ENCODE data around the gene KCNAB2.

Gene KCNAB2

GRCh38 chr1:6099787-6100765 lies 54.4 kb downstream of the KCNAB2 start:
- no peak overlapping the region for H3K4me3 ChIP-seq (ENCODE audit: low read depth, low read length)
- peak; percentile 6 for DNase-seq (ENCODE audit: low read depth)
- TF ChIP-seq, protein P1, sequence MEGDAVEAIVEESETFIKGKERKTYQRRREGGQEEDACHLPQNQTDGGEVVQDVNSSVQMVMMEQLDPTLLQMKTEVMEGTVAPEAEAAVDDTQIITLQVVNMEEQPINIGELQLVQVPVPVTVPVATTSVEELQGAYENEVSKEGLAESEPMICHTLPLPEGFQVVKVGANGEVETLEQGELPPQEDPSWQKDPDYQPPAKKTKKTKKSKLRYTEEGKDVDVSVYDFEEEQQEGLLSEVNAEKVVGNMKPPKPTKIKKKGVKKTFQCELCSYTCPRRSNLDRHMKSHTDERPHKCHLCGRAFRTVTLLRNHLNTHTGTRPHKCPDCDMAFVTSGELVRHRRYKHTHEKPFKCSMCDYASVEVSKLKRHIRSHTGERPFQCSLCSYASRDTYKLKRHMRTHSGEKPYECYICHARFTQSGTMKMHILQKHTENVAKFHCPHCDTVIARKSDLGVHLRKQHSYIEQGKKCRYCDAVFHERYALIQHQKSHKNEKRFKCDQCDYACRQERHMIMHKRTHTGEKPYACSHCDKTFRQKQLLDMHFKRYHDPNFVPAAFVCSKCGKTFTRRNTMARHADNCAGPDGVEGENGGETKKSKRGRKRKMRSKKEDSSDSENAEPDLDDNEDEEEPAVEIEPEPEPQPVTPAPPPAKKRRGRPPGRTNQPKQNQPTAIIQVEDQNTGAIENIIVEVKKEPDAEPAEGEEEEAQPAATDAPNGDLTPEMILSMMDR (conservative IDR thresholded peaks at IDR 0.05; ENCODE audit: low read depth, low read length), result peak; percentile 19

- H3K4me3 ChIP-seq (ENCODE audit: low read depth, low read length), result no peak overlapping the region
- TF ChIP-seq, protein P1 (conservative IDR thresholded peaks at IDR 0.05; ENCODE audit: low read depth, low read length), result no peak
- no peak for DNase-seq (ENCODE audit: low read depth)
Observed at GRCh38 chr1:6100861-6101783, 55.4 kb downstream of the KCNAB2 start.

DNA sequence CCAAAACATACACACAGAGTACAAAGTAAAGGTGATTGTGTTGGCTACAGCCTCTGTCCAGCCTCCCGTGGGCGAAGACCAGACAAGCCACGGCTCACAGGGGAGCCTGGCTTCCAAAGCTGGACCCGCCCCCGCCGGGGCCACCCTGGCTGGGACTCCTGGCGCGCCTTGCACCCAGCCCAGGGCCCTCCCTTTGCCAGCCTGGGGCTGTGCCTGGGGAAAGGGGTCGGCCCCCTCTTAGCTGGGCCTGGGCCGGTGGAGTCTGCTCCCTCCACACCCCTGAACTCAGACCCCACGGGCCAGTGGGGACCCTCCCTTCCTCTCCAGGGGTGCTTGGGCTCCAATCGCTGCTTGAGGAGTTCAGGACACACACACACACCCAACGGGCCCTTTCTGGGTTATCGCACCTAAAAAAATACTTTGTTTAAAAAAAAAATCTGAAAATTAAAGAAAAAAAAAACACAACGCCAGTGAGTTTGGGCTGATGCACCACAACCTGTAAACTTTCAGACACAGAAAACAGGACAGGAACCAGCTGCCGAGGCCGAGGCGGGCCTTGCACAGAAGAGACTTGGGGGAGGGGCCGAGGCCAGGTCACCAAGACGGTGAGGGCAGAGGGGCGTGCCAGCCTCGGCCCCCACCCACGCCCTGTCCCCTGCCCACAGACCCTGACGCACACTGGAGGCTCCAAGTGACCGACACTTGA lies 56.3 kb downstream of the KCNAB2 start:
- no peak overlapping the region for H3K4me3 ChIP-seq (ENCODE audit: low read depth, low read length)
- DNase-seq (ENCODE audit: low read depth), result no peak
- TF ChIP-seq, protein P1 (conservative IDR thresholded peaks at IDR 0.05; ENCODE audit: low read depth, low read length), result no peak

DNA sequence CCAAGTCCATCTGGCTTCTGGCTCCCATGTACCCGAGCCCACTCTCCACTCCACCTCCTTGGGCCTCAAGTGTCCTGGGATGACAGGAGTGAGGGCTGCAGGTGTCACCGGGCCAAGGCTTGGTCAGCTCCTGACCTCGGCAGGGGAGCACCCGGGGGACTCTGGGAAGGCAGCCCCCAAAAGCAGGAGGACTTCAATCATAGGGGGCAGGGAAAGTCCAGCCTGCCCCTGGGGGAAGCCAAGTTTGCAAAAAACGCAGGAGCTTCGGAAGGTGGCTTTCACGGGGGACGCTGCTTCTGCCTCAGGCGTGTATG lies 56.8 kb downstream of the KCNAB2 start:
- DNase-seq (ENCODE audit: low read depth), result no peak
- TF ChIP-seq, protein P1 (conservative IDR thresholded peaks at IDR 0.05; ENCODE audit: low read depth, low read length), result no peak

GRCh38 chr1:6103111-6103853 lies 57.6 kb downstream of the KCNAB2 start:
- DNase-seq (ENCODE audit: low read depth), result no peak
- TF ChIP-seq, protein P1 (conservative IDR thresholded peaks at IDR 0.05; ENCODE audit: low read depth, low read length), result no peak
- H3K4me3 ChIP-seq (ENCODE audit: low read depth, low read length), result no peak overlapping the region

More for the DNA sequence above, 56.8 kb downstream of the KCNAB2 start:
- no peak overlapping the region for H3K4me3 ChIP-seq (ENCODE audit: low read depth, low read length)

Data from choroid plexus epithelial cell (primary cell).